HG03095 (cell line): Measurements from ENCODE around the gene ZFP36L1.

Source experiments
- ATAC-seq: cut with Tn5 transposase; IDR thresholded peaks from one replicate; pipeline ENCODE4 v1.9.1; 2021; ENCODE audit warnings: moderate library complexity; ENCODE audit not compliant: unreplicated experiment

The ZFP36L1 gene

GRCh38 chr14:68816183-68816942 lies 23.5 kb upstream of the ZFP36L1 start:
- peak; percentile 44 for ATAC-seq

- no peak for ATAC-seq
Measured at GRCh38 chr14:68815298-68816182, 22.7 kb upstream of the ZFP36L1 start.

- no peak for ATAC-seq
Measured at GRCh38 chr14:68814539-68815297, 21.9 kb upstream of the ZFP36L1 start.

- no peak for ATAC-seq
Measured at GRCh38 chr14:68814238-68814538, 21.3 kb upstream of the ZFP36L1 start.

- ATAC-seq: no peak
Measured at GRCh38 chr14:68813318-68813838, 20.5 kb upstream of the ZFP36L1 start.

- ATAC-seq: no peak
Measured at GRCh38 chr14:68811171-68811570, 18.3 kb upstream of the ZFP36L1 start.

- ATAC-seq: no peak
Measured at GRCh38 chr14:68810173-68811153, 17.6 kb upstream of the ZFP36L1 start.

- no peak for ATAC-seq
Measured at GRCh38 chr14:68809524-68809923, 16.7 kb upstream of the ZFP36L1 start.

- ATAC-seq: no peak
Measured at GRCh38 chr14:68808696-68809480, 16.0 kb upstream of the ZFP36L1 start.

- ATAC-seq: no peak
Measured at GRCh38 chr14:68807987-68808386, 15.1 kb upstream of the ZFP36L1 start.

GRCh38 chr14:68807148-68807600 lies 14.3 kb upstream of the ZFP36L1 start:
- ATAC-seq: no peak

- no peak for ATAC-seq
Measured at GRCh38 chr14:68806526-68807147, 13.8 kb upstream of the ZFP36L1 start.

- no peak for ATAC-seq
Measured at GRCh38 chr14:68805414-68805813, 12.5 kb upstream of the ZFP36L1 start.

GRCh38 chr14:68801631-68802030 lies 8.8 kb upstream of the ZFP36L1 start:
- no peak for ATAC-seq

GRCh38 chr14:68800953-68801352 lies 8.1 kb upstream of the ZFP36L1 start:
- no peak for ATAC-seq

GRCh38 chr14:68800390-68800789 lies 7.5 kb upstream of the ZFP36L1 start:
- ATAC-seq: no peak

- ATAC-seq: no peak
Measured at GRCh38 chr14:68798621-68799020, 5.8 kb upstream of the ZFP36L1 start.

GRCh38 chr14:68797121-68797670 lies 4.3 kb upstream of the ZFP36L1 start:
- ATAC-seq: no peak
